Ovary (tissue), 3 donors: Measurements from ENCODE around the gene SNCA.

Source experiments
- POLR2A ChIP-seq: fragments of 450-650 bp; IDR thresholded peaks from one replicate; pipeline ENCODE4 v1.6.1; 2017; ENCODE audit warnings: antibody characterized with exemption, mild to moderate bottlenecking, moderate library complexity
- TF ChIP-seq, protein P1 (sequence below), 3 donors: fragments of 450-650 bp in 2 of 3; fragments of 200-600 bp in 1 of 3; IDR thresholded peaks; one replicate each; pipeline versions ENCODE4 v1.5.1 to v1.8.0; 2016 to 2022; ENCODE audit warnings: antibody characterized with exemption in 3 of 3, mild to moderate bottlenecking in 1 of 3
- donor health status: DM: no; HTN: no; CAD: no.

DNA sequence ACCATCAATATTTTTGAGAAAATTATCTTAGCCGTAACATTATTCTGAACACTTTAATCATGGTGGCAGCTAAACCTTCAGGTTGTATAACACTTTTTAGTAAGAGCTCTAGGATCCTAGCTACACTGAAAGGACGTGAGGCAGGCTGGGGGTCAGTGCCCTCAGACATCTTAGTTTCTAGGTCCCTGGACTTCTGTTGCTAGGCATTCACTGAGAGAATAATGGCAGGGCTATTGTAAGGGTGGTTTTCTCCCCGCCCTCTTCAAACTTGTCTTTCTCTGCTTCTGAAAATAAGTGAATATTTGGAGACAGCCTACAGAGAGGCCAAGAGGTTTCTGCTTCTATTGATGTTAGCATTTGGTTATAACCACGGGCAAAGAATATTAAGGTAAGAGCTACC lies 42.3 kb upstream of the SNCA start:
- TF ChIP-seq, protein P1, sequence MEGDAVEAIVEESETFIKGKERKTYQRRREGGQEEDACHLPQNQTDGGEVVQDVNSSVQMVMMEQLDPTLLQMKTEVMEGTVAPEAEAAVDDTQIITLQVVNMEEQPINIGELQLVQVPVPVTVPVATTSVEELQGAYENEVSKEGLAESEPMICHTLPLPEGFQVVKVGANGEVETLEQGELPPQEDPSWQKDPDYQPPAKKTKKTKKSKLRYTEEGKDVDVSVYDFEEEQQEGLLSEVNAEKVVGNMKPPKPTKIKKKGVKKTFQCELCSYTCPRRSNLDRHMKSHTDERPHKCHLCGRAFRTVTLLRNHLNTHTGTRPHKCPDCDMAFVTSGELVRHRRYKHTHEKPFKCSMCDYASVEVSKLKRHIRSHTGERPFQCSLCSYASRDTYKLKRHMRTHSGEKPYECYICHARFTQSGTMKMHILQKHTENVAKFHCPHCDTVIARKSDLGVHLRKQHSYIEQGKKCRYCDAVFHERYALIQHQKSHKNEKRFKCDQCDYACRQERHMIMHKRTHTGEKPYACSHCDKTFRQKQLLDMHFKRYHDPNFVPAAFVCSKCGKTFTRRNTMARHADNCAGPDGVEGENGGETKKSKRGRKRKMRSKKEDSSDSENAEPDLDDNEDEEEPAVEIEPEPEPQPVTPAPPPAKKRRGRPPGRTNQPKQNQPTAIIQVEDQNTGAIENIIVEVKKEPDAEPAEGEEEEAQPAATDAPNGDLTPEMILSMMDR (IDR thresholded peaks at IDR 0.05) = no peak
- no peak for TF ChIP-seq POLR2A
